Suprapubic skin (tissue), 4 donors: Measurements from ENCODE around the gene TBC1D20. TPM values are rescaled to one million over a fixed set of nuclear protein-coding genes. Genes with fewer than 3 reads are reported as not detected.

Experiments
- DNase-seq, 2 donors: peaks; one replicate each; pipeline ENCODE4 v3.0.0-alpha.2; 2019; ENCODE audit warnings: low spot score in 2 of 2
- H3K27ac ChIP-seq: fragments of 200-600 bp; sonication (generic); one replicate; pipeline ENCODE4 v1.5.1; 2019
- H3K27me3 ChIP-seq: fragments of 200-600 bp; sonication (generic); one replicate; pipeline ENCODE4 v1.5.1; 2019
- H3K36me3 ChIP-seq: fragments of 200-600 bp; sonication (generic); one replicate; pipeline ENCODE4 v1.5.1; 2019
- H3K4me1 ChIP-seq: fragments of 200-600 bp; sonication (generic); one replicate; pipeline ENCODE4 v1.5.1; 2019
- H3K4me3 ChIP-seq: fragments of 200-600 bp; sonication (generic); one replicate; pipeline ENCODE4 v1.5.1; 2019; ENCODE audit warnings: mild to moderate bottlenecking
- H3K9me3 ChIP-seq: fragments of 200-600 bp; sonication (generic); one replicate; pipeline ENCODE4 v1.5.1; 2019
- CTCF ChIP-seq, 2 donors: fragments of 200-600 bp in 1 of 2; fragments of 450-650 bp in 1 of 2; sonication (generic) in 1 of 2; IDR thresholded peaks; one replicate each; pipeline ENCODE4 v1.5.1; 2016 to 2019; ENCODE audit warnings: antibody characterized with exemption in 2 of 2, mild to moderate bottlenecking in 1 of 2, moderate library complexity in 1 of 2
- EP300 ChIP-seq: sonication (generic); formaldehyde crosslinking; IDR thresholded peaks from one replicate; pipeline ENCODE4 v1.6.1; 2017; ENCODE audit warnings: antibody characterized with exemption
- POLR2A ChIP-seq, 2 donors: fragments of 450-650 bp; IDR thresholded peaks; one replicate each; pipeline ENCODE4 v1.6.1; 2017; ENCODE audit warnings: antibody characterized with exemption in 2 of 2, mild to moderate bottlenecking in 2 of 2, moderate library complexity in 2 of 2
- POLR2AphosphoS5 ChIP-seq, 3 donors: sonication (generic); formaldehyde crosslinking; IDR thresholded peaks; one replicate each; pipeline ENCODE4 v1.6.1; 2017; ENCODE audit warnings: antibody characterized with exemption in 3 of 3
- WGBS: methylation state at CpG from one replicate; pipeline ENCODE4 v1.1.5; 2018; 5-methylcytosine and 5-hydroxymethylcytosine counted together
- total RNA-seq, 4 donors: library from RNA; depleted of rRNA; stranded (reverse); fragments of >200 nt; gene quantifications; one replicate each; pipeline ENCODE4 v1.1.0, GENCODE V29; 2016

The TBC1D20 gene
- total RNA-seq, 4 donors from 2014 or later, result 49.0 to 78.7 (median 60.6) TPM

GRCh38 chr20:438571-439469 lies 23.5 kb downstream of the TBC1D20 start:
- no peaks in the 10 kb centered on the region for H3K27me3 ChIP-seq
- H3K4me3 ChIP-seq, result no peak overlapping the region
- H3K4me1 ChIP-seq, result peaks cover 9% of the 10 kb centered on the region
- no peaks in the 10 kb centered on the region for H3K9me3 ChIP-seq
- H3K27ac ChIP-seq, result no peak overlapping the region
- DNase-seq, result peak; percentile 48 to 70
- WGBS, result 67% methylated on average over 18 of the region's 18 CpGs
- peaks cover 90% of the 10 kb centered on the region for H3K36me3 ChIP-seq
- TF ChIP-seq POLR2A (IDR thresholded peaks at IDR 0.05) (no peak), POLR2AphosphoS5 (IDR thresholded peaks at IDR 0.05) (no peak), CTCF (IDR thresholded peaks at IDR 0.05) (no peak), EP300 (no peak)

GRCh38 chr20:437787-438486 lies 24.4 kb downstream of the TBC1D20 start:
- Histone ChIP-seq H3K27me3 (no peaks in the 10 kb centered on the region), H3K4me1 (peaks cover 9% of the 10 kb centered on the region), H3K36me3 (peaks cover 81% of the 10 kb centered on the region), H3K4me3 (no peak overlapping the region), H3K9me3 (no peaks in the 10 kb centered on the region), H3K27ac (no peak overlapping the region)
- no peak for DNase-seq
- no peak for TF ChIP-seq POLR2AphosphoS5 (IDR thresholded peaks at IDR 0.05)
- no peak for TF ChIP-seq CTCF (IDR thresholded peaks at IDR 0.05)
- no peak for TF ChIP-seq POLR2A (IDR thresholded peaks at IDR 0.05)
- TF ChIP-seq EP300, result no peak
- 72% methylated on average over 6 of the region's 6 CpGs for WGBS

GRCh38 chr20:436476-436875 lies 25.9 kb downstream of the TBC1D20 start:
- DNase-seq, result no peak
- Histone ChIP-seq H3K36me3 (peaks cover 76% of the 10 kb centered on the region), H3K4me3 (no peak overlapping the region), H3K9me3 (no peaks in the 10 kb centered on the region), H3K27me3 (no peaks in the 10 kb centered on the region), H3K4me1 (peaks cover 9% of the 10 kb centered on the region), H3K27ac (no peak overlapping the region)
- TF ChIP-seq POLR2A (IDR thresholded peaks at IDR 0.05), result no peak
- no peak for TF ChIP-seq POLR2AphosphoS5 (IDR thresholded peaks at IDR 0.05)
- no peak for TF ChIP-seq CTCF (IDR thresholded peaks at IDR 0.05)
- TF ChIP-seq EP300, result no peak
- WGBS, result 99% methylated on average over 5 of the region's 5 CpGs

- H3K4me1 ChIP-seq, result peaks cover 9% of the 10 kb centered on the region
- H3K36me3 ChIP-seq, result peaks cover 72% of the 10 kb centered on the region
- no peak for DNase-seq
- H3K27ac ChIP-seq, result no peak overlapping the region
- 81% methylated on average over 7 of the region's 7 CpGs for WGBS
- H3K4me3 ChIP-seq, result no peak overlapping the region
- H3K9me3 ChIP-seq, result no peaks in the 10 kb centered on the region
- H3K27me3 ChIP-seq, result no peaks in the 10 kb centered on the region
- TF ChIP-seq CTCF (IDR thresholded peaks at IDR 0.05) (no peak), EP300 (no peak)
These were observed 26.8 kb downstream of the TBC1D20 start for GRCh38 chr20:435558-435957.
